Subcutaneous preadipocyte (primary cell): ENCODE data around the gene KRTAP10-2. TPM values are rescaled to one million over a fixed set of nuclear protein-coding genes. Genes with fewer than 3 reads are reported as not detected.

Source experiments
- total RNA-seq: library from RNA; depleted of rRNA; stranded (reverse); fragments of >200 nt; gene quantifications from 2 replicates; pipeline ENCODE4 v1.2.3, GENCODE V29; 2012

Gene KRTAP10-2
- not detected in 2 replicates for total RNA-seq

DNA sequence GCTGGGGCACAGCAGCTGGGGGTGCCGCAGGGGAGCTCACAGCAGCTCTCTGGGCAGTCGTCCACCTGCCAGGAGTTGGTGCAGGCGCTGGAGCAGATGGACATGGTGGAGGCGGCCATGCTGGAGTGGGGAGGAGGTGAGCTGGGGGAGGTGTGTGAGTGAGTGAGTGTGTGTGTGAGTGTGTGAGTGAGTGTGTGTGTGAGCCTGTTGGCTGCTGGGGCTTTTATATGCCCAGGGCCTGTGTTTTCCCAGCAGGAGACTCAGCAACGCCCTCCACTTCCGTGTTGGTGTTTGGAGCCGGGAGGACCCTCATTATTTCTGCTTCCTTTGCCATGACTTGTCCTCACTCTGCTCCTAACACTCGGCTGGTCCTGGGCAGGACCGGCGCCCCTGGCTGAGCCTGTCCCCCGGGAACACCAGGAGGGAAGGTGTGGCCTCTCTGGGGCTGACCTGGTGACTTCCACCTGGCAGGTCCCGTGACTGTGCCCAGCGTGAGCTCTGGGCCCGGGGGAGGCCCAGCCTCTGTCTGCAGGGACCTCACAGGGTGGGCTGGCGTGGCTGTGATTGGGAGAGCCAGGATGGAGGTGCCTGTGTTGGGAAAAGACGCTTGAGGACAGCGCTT, at the start of gene KRTAP10-2:
TSS of gene KRTAP10-2 (minus strand) at position 166 of the 622 bp plus-strand sequence. CDS start at position 119, 47 bp downstream.

GRCh38 chr21:44600118-44600978, 49.0 kb upstream of the KRTAP10-2 start, which contains the start of gene KRTAP10-7:
KRTAP10-7 (plus strand) TSS chr21:44600597; CDS start chr21:44600622, 25 bp downstream.

GRCh38 chr21:44592446-44593311, 41.4 kb upstream of the KRTAP10-2 start, which contains the start of gene KRTAP10-6:
KRTAP10-6 (minus strand) TSS chr21:44592505; CDS start chr21:44592484, 21 bp downstream.

GRCh38 chr21:44580231-44580821, 29.0 kb upstream of the KRTAP10-2 start, which contains the start of gene KRTAP10-5:
KRTAP10-5 (minus strand) TSS chr21:44580604; CDS start chr21:44580578, 26 bp downstream.

DNA sequence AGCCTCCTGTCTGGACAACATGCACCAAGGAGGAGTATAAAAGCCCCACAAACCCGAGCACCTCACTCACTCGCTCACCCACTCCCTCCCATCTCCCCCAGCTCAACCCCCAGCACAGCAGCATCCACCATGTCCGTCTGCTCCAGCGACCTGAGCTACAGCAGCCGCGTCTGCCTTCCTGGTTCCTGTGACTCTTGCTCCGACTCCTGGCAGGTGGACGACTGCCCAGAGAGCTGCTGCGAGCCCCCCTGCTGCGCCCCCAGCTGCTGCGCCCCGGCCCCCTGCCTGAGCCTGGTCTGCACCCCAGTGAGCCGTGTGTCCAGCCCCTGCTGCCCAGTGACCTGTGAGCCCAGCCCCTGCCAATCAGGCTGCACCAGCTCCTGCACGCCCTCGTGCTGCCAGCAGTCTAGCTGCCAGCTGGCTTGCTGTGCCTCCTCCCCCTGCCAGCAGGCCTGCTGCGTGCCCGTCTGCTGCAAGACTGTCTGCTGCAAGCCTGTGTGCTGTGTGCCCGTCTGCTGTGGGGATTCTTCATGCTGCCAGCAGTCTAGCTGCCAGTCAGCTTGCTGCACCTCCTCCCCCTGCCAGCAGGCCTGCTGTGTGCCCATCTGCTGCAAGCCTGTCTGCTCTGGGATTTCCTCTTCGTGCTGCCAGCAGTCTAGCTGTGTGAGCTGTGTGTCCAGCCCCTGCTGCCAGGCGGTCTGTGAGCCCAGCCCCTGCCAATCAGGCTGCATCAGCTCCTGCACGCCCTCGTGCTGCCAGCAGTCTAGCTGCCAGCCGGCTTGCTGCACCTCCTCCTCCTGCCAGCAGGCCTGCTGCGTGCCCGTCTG, 22.5 kb upstream of the KRTAP10-2 start, which contains the start of gene KRTAP10-4:
TSS of gene KRTAP10-4 (plus strand) at position 100 of the 827 bp plus-strand sequence. CDS start at position 130, 30 bp downstream.

GRCh38 chr21:44558695-44559094, 7.4 kb upstream of the KRTAP10-2 start, which contains the start of gene KRTAP10-3:
KRTAP10-3 (minus strand) TSS chr21:44558795; CDS start chr21:44558715, 80 bp downstream.

DNA sequence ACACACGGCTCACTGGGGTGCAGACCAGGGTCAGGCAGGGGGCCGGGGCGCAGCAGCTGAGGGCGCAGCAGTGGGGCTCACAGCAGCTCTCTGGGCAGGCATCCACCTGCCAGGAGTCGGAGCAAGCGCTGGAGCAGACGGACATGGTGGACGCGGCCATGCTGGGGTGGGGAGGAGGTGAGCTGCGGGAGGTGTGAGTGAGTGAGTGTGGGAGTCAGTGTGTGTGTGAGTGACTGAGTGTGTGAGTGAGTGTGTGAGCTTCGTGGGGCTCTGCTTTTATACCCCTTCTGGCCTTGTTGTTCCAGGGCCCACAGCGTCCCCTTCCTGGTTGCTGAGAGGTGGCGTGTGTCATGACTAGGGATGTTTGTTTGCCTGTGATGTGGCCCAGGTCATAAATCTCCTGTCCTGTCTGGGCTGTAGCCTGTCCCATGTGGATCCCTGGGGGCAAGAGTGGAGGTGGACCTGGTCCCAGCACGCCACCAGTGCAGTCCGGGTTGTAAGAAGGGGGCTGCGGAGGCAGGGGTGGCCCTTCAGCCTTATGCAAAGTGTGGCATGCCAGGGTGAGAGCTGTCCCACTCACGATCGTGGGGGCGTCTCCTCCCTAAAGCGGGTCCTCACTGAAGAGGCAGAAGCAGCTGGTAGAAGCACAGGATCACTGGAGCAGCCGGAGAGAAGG, 11.2 kb downstream of the KRTAP10-2 start, which contains the start of gene KRTAP10-1:
TSS of gene KRTAP10-1 (minus strand) at position 205 of the 676 bp plus-strand sequence. CDS start at position 160, 45 bp downstream.

Other genes with a start within 250 kb of the KRTAP10-2 start
- 5.7 and 11.0 TPM in 2 replicates for gene CFAP410, start 212.1 kb downstream of the KRTAP10-2 start, total RNA-seq
- gene TRPM2, start 197.9 kb downstream of the KRTAP10-2 start, total RNA-seq: not detected in 2 replicates
- gene LRRC3, start 96.0 kb downstream of the KRTAP10-2 start, total RNA-seq: 1.2 and 1.5 TPM in 2 replicates
- not detected in 2 replicates for gene KRTAP10-1, start 11.3 kb downstream of the KRTAP10-2 start, total RNA-seq
- not detected in 2 replicates for gene KRTAP10-3, start 7.3 kb upstream of the KRTAP10-2 start, total RNA-seq
- not detected in 2 replicates for gene KRTAP10-4, start 22.2 kb upstream of the KRTAP10-2 start, total RNA-seq
- not detected in 2 replicates for gene KRTAP10-5, start 29.1 kb upstream of the KRTAP10-2 start, total RNA-seq
- not detected in 2 replicates for gene KRTAP10-6, start 41.0 kb upstream of the KRTAP10-2 start, total RNA-seq
- gene KRTAP10-7, start 49.1 kb upstream of the KRTAP10-2 start, total RNA-seq: not detected in 2 replicates
- gene KRTAP10-8, start 60.6 kb upstream of the KRTAP10-2 start, total RNA-seq: not detected in 2 replicates
- gene KRTAP10-9, start 75.6 kb upstream of the KRTAP10-2 start, total RNA-seq: not detected in 2 replicates
- not detected in 2 replicates for gene KRTAP10-10, start 85.9 kb upstream of the KRTAP10-2 start, total RNA-seq
- gene KRTAP10-11, start 94.9 kb upstream of the KRTAP10-2 start, total RNA-seq: not detected in 2 replicates
- not detected in 2 replicates for gene KRTAP12-4, start 103.2 kb upstream of the KRTAP10-2 start, total RNA-seq
- not detected in 2 replicates for gene KRTAP12-3, start 106.4 kb upstream of the KRTAP10-2 start, total RNA-seq
- gene KRTAP12-2, start 115.4 kb upstream of the KRTAP10-2 start, total RNA-seq: not detected in 2 replicates
- gene KRTAP12-1, start 130.7 kb upstream of the KRTAP10-2 start, total RNA-seq: not detected in 2 replicates
- not detected in 2 replicates for gene KRTAP10-12, start 145.7 kb upstream of the KRTAP10-2 start, total RNA-seq
- gene TSPEAR, start 160.1 kb upstream of the KRTAP10-2 start, total RNA-seq: not detected in 2 replicates